HG02852 (cell line): Measurements from ENCODE around the gene VAV2.

ENCODE experiments used
- ATAC-seq: cut with Tn5 transposase; IDR thresholded peaks from one replicate; pipeline ENCODE4 v1.9.1; 2021; ENCODE audit warnings: mild to moderate bottlenecking, moderate library complexity; ENCODE audit not compliant: unreplicated experiment

The VAV2 gene

GRCh38 chr9:133953976-133954709, 38.0 kb downstream of the VAV2 start:
- peak; percentile 38 for ATAC-seq

- no peak for ATAC-seq
Measured at GRCh38 chr9:133953621-133953975, 38.5 kb downstream of the VAV2 start.

- ATAC-seq = no peak
Measured at GRCh38 chr9:133952598-133953550, 39.2 kb downstream of the VAV2 start.

- no peak for ATAC-seq
Measured at GRCh38 chr9:133951265-133951664, 40.9 kb downstream of the VAV2 start.

- ATAC-seq = no peak
Measured at GRCh38 chr9:133950629-133951111, 41.5 kb downstream of the VAV2 start.

- ATAC-seq = no peak
Measured at GRCh38 chr9:133950192-133950591, 41.9 kb downstream of the VAV2 start.

GRCh38 chr9:133949486-133950061, 42.5 kb downstream of the VAV2 start:
- ATAC-seq = no peak

GRCh38 chr9:133948561-133949485, 43.3 kb downstream of the VAV2 start:
- ATAC-seq = no peak

- no peak for ATAC-seq
Measured at GRCh38 chr9:133948131-133948530, 44.0 kb downstream of the VAV2 start.

GRCh38 chr9:133946840-133947486, 45.2 kb downstream of the VAV2 start:
- no peak for ATAC-seq

- peak; percentile 69 for ATAC-seq
Measured at GRCh38 chr9:133945977-133946753, 46.0 kb downstream of the VAV2 start.

GRCh38 chr9:133945314-133945975, 46.7 kb downstream of the VAV2 start:
- peak; percentile 50 for ATAC-seq

- no peak for ATAC-seq
Measured at GRCh38 chr9:133944746-133945135, 47.4 kb downstream of the VAV2 start.

GRCh38 chr9:133943781-133944745, 48.1 kb downstream of the VAV2 start:
- no peak for ATAC-seq

GRCh38 chr9:133943036-133943780, 48.9 kb downstream of the VAV2 start:
- no peak for ATAC-seq

GRCh38 chr9:133942206-133942975, 49.7 kb downstream of the VAV2 start:
- no peak for ATAC-seq
